Measurements from ENCODE around the gene PRRG2.

Gene PRRG2

DNA sequence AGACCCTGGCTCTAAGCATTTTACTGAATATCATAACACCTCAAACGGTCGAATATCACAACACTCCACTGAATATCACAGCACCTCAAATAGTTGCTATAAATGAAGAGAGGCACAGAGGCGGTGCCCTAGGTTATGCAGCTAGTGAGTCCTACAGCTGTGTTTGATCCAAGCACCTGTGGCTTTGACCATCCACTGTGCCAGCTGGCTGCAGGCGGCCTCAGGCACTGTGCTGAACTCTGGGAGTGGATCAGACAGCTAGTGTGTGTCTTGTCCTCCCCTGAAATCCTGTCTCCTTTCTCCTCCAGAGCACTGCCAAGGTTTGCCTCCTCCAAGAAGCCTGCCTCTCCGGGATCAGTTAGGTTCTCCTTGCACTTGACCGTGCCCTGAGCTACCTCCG is 8.1 kb upstream of the PRRG2 start:
- H3K27me3 ChIP-seq: no peaks in the 10 kb centered on the region
- no peak for TF ChIP-seq Cebpa-rat (IDR thresholded peaks at IDR 0.05)

DNA sequence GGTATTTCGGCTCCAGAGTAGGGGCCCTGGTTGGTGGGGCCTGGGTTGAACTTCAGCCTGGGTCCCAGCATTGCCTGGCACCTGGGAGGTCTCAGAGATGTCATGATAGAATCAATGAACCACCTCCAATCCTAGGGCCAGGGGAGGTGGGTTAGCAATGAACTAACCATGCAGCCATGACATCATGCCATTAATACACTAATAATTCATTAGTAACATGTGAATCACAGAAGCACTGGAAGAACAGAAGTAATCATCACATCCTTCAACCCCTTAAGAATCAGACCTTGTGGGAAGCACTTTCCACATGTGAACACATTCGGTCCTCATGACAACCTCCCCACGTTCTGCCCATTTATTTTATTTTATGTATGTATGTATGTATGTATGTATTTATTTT is 7.7 kb upstream of the PRRG2 start:
- Histone ChIP-seq H3K9me3 (replicated peaks in 1 of 11) (no peaks in the 10 kb centered on the region), H3K9ac (peak overlapping the region in 4 of 11 experiments; percentile 16 to 42 (median 36); a peak in 3 of 22 replicates)
- TF ChIP-seq Cebpa-rat (IDR thresholded peaks at IDR 0.05): no peak

More for the DNA sequence above, 8.1 kb upstream of the PRRG2 start:
- Histone ChIP-seq H3K9me3 (replicated peaks in 1 of 11) (no peaks in the 10 kb centered on the region), H3K36me3 (peaks cover 28 to 52% (median 36%) of the 10 kb centered on the region in 11 experiments), H3K9ac (peak overlapping the region in 4 of 11 experiments; percentile 16 to 42 (median 36); a peak in 4 of 22 replicates), H4K20me1 (peaks cover 23 to 91% (median 52%) of the 10 kb centered on the region in 11 experiments; a peak in 21 of 22 replicates), H3K4me2 (no peak overlapping the region), H3K4me3 (no peak overlapping the region), H3K4me1 (peaks cover 51 to 73% (median 64%) of the 10 kb centered on the region in 10 experiments), H3K27ac (no peak overlapping the region; a peak in 1 of 22 replicates)

DNA sequence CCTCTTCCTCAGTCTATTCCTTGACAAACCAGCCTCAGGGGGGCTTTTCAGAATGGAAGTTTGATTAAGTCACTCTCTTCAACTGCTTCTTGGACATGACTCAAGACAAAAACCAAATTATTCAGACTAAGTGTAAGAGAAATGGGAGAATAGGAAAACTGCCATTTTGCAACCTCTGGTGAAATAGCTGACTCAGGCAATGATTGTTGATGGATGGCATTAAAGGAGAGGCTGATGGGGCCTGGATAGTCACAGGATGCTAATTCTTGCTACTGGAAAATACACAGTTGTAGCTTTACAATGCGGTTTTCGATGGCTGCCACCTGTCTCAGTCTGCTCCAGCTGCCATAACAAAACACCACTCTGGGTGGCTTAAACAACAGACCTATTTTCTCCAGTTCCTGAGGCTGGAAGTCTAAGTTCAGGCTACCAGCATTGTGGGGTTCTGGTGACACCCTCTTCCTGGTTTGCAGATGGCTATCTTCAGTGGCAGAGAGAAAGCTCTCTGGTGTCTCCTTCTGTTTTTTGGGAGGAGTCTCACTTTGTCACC is 6.8 kb upstream of the PRRG2 start:
- H3K27ac ChIP-seq: 0 out of 22 replicates have a peak overlapping the region, but pooled peaks of 3 of the 11 experiments have one; percentile 9 to 38 (median 14)
- H3K4me2 ChIP-seq: peak overlapping the region in 3 of 11 experiments; percentile 2 to 26 (median 3); a peak in 2 of 22 replicates
- H3K9ac ChIP-seq: peak overlapping the region in 6 of 11 experiments; percentile 9 to 33 (median 10); a peak in 4 of 22 replicates
- no peaks in the 10 kb centered on the region for H3K27me3 ChIP-seq
- no peak for TF ChIP-seq Cebpa-rat (IDR thresholded peaks at IDR 0.05)
- H3K9me3 ChIP-seq (replicated peaks in 1 of 11): no peaks in the 10 kb centered on the region
- no peak overlapping the region for H3K4me3 ChIP-seq
- peaks cover 50 to 74% (median 64%) of the 10 kb centered on the region in 10 experiments for H3K4me1 ChIP-seq
- peaks cover 17 to 91% (median 40%) of the 10 kb centered on the region in 11 experiments; a peak in 21 of 22 replicates for H4K20me1 ChIP-seq
- peaks cover 32 to 60% (median 40%) of the 10 kb centered on the region in 11 experiments for H3K36me3 ChIP-seq

More for the DNA sequence above, 7.7 kb upstream of the PRRG2 start:
- H3K27ac ChIP-seq: no peak overlapping the region; a peak in 1 of 22 replicates
- peaks cover 32 to 56% (median 40%) of the 10 kb centered on the region in 11 experiments for H3K36me3 ChIP-seq
- H3K27me3 ChIP-seq: no peaks in the 10 kb centered on the region
- H3K4me1 ChIP-seq: peaks cover 51 to 73% (median 64%) of the 10 kb centered on the region in 10 experiments
- H3K4me3 ChIP-seq: no peak overlapping the region
- H4K20me1 ChIP-seq: peaks cover 18 to 91% (median 48%) of the 10 kb centered on the region in 11 experiments; a peak in 21 of 22 replicates
- H3K4me2 ChIP-seq: no peak overlapping the region

DNA sequence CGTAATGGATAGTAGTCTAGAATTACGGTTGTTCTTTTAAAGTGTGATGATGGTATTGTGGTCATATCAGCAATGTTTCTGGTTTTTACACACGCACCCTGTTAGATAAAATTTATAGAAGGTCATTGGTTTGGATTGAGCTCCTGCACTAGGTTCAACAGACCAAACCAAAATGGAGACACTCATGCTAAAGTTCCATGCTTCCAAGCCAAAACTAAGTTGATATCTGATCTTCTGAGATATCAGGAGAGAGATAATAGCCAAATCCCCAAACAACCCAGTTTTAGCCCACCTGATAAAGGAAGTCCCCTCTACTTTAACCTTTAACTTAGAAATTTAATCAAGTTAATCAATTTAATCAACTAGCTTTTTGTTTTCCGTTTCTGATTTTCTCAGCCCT is 1.9 kb upstream of the PRRG2 start:
- Histone ChIP-seq H3K4me2 (peak overlapping the region; percentile 75 to 97 (median 93)), H3K36me3 (peaks cover 22 to 46% (median 28%) of the 10 kb centered on the region in 11 experiments), H4K20me1 (peaks cover 0 to 52% (median 8%) of the 10 kb centered on the region in 11 experiments; a peak in 9 of 22 replicates), H3K9me3 (replicated peaks in 1 of 11) (no peaks in the 10 kb centered on the region), H3K9ac (peak overlapping the region; percentile 82 to 93 (median 89); a peak in 20 of 22 replicates), H3K4me3 (peak overlapping the region; percentile 75 to 93 (median 82)), H3K4me1 (peaks cover 46 to 59% (median 52%) of the 10 kb centered on the region in 10 experiments), H3K27me3 (no peaks in the 10 kb centered on the region), H3K27ac (peak overlapping the region in 6 of 11 experiments; percentile 79 to 88 (median 82); a peak in 6 of 22 replicates)
- TF ChIP-seq Cebpa-rat (IDR thresholded peaks at IDR 0.05): no peak

DNA sequence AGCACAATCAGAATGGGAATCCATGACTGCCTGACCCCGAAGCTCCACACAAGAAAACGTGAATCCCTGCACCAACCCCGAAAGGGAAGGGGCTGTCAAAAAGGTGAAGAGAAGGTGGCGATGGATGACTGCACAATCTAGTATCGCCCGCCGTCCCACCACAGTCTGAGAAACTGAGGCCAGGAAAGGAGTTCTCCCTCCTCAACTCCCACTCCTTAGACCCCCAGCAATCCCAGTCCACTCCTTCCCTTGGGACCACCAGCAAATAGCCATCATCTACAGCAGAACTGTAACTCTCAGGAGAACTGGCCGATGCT is 1.2 kb upstream of the PRRG2 start:
- Histone ChIP-seq H3K36me3 (peaks cover 16 to 39% (median 23%) of the 10 kb centered on the region in 11 experiments), H3K27me3 (no peaks in the 10 kb centered on the region), H3K4me1 (peaks cover 46 to 54% (median 50%) of the 10 kb centered on the region in 10 experiments), H3K27ac (peak overlapping the region; percentile 60 to 88 (median 81); a peak in 21 of 22 replicates), H3K4me2 (peak overlapping the region; percentile 75 to 97 (median 93)), H3K9me3 (replicated peaks in 1 of 11) (no peaks in the 10 kb centered on the region), H3K9ac (peak overlapping the region; percentile 82 to 93 (median 89)), H3K4me3 (peak overlapping the region; percentile 75 to 93 (median 82)), H4K20me1 (peaks cover 0 to 48% (median 8%) of the 10 kb centered on the region in 11 experiments; a peak in 9 of 22 replicates)
- TF ChIP-seq Cebpa-rat (IDR thresholded peaks at IDR 0.05): no peak

DNA sequence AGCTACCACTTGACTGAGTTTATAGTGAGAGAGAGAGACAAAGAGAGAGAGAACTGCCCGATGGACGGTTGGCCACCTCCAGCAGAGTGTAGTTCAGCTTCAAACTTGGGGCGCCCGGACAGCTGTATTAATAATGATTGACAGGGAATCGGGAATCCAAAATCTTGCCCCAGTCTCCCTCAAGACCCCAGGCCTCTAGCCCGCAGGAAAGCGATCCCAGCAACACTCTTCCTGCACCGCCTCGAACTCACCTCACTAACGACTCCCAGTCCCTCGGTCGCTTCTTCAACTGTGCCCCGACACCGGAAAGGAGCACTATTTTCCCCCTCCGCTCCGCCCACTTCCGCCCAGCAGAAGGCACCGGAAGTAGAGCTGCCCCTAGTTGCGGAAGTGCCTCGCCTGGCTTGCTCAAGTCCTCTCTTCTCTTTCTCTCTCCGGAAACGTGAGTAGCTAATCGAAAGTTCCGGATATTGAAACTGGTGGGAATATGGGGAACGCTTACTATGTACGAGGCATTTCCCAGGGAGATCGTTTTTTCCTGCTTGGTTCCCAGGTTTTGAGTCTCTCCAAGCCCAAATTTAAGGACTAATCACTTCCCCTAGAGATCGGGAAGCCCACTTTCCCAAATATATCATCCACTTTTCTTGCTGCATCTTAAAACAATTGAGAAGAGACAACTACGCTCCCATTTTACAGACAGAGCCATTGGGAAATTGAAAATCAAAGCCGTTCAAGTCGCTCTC is 681 bp upstream of the PRRG2 start, which contains the start of gene NOSIP:
Gene NOSIP, minus strand, starts transcription at position 293 of the 743 bp plus-strand sequence. CDS start 19,865 bp downstream, outside the sequence.
- Histone ChIP-seq H3K27ac (peak within 1 kb of the TSS; percentile 71 to 88 (median 81); a peak in 21 of 22 replicates), H3K4me1 (peaks cover 41 to 49% (median 46%) of the 10 kb centered on the region in 10 experiments)

DNA sequence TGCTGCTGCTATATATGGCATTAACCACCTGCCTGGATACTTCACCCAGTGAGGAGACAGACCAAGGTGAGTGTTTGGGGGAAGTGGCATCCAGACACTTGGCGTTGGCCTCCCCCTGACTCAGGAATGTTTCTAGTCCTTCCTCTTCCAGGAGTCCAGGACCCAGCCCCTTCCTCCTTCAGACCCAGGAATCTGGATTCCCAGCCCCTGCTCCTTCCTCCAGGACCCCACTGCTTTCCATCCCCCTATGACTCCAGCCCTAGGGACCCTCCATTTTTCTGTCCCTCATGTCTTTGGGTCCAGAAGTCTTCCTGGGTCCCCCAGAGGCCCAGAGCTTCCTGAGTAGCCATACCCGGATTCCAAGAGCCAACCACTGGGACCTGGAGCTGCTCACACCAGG is 2.1 kb downstream of the PRRG2 start:
- H3K9ac ChIP-seq: 0 out of 22 replicates have a peak overlapping the region, but pooled peaks of 1 of the 11 experiments have one; percentile 44
- peaks cover 0 to 19% (median 0%) of the 10 kb centered on the region in 11 experiments; a peak in 5 of 22 replicates for H4K20me1 ChIP-seq
- no peak overlapping the region for H3K4me2 ChIP-seq
- no peak overlapping the region for H3K4me3 ChIP-seq
- H3K9me3 ChIP-seq (replicated peaks in 1 of 11): no peaks in the 10 kb centered on the region
- H3K27me3 ChIP-seq: no peaks in the 10 kb centered on the region
- no peak for TF ChIP-seq Cebpa-rat (IDR thresholded peaks at IDR 0.05)
- H3K36me3 ChIP-seq: peaks cover 0 to 6% (median 2%) of the 10 kb centered on the region in 11 experiments; a peak in 6 of 22 replicates
- no peak overlapping the region for H3K27ac ChIP-seq
- peaks cover 21 to 29% (median 26%) of the 10 kb centered on the region in 10 experiments for H3K4me1 ChIP-seq

More for the DNA sequence above, 681 bp upstream of the PRRG2 start, which contains the start of gene NOSIP:
- H3K27me3 ChIP-seq: no peaks in the 10 kb centered on the region
- peak within 1 kb of the TSS; percentile 75 to 93 (median 82) for H3K4me3 ChIP-seq
- H3K9ac ChIP-seq: peak within 1 kb of the TSS; percentile 82 to 93 (median 89)
- H3K9me3 ChIP-seq (replicated peaks in 1 of 11): no peaks in the 10 kb centered on the region
- peak within 1 kb of the TSS; percentile 75 to 97 (median 93) for H3K4me2 ChIP-seq
- peaks cover 11 to 34% (median 18%) of the 10 kb centered on the region in 11 experiments for H3K36me3 ChIP-seq
- peaks cover 0 to 44% (median 8%) of the 10 kb centered on the region in 11 experiments; a peak in 9 of 22 replicates for H4K20me1 ChIP-seq
- no peak for TF ChIP-seq Cebpa-rat (IDR thresholded peaks at IDR 0.05)

DNA sequence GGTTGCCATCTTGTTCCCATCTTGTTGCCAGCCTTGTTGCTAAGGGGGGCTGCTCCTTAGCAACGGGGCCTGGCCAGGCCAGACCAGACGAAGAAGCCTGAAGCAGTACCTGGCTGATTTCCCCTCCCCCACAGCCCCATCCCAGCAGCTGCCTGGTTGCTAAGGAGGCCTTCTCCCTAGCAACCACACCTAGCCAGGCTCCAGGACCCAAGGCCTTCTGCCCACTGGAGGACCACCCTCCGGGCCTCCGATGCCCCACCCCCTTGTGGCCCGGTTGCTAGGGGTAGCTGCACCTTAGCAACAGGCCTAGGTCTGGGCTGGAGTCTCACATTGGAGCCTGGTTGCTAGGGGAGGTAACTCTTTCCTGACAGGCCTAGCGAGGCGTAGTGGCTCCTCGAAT is 3.9 kb downstream of the PRRG2 start:
- TF ChIP-seq Cebpa-rat (IDR thresholded peaks at IDR 0.05): no peak
- Histone ChIP-seq H3K9ac (no peak overlapping the region), H3K27me3 (no peaks in the 10 kb centered on the region), H3K4me1 (peaks cover 8 to 16% (median 13%) of the 10 kb centered on the region in 10 experiments; a peak in 19 of 20 replicates), H3K4me2 (no peak overlapping the region), H3K27ac (no peak overlapping the region), H4K20me1 (peaks cover 0 to 3% (median 0%) of the 10 kb centered on the region in 11 experiments; a peak in 3 of 22 replicates), H3K9me3 (replicated peaks in 1 of 11) (no peaks in the 10 kb centered on the region), H3K4me3 (no peak overlapping the region), H3K36me3 (no peaks in the 10 kb centered on the region)
